IPS-NIHi11 (cell line): ENCODE data around the gene KRTAP2-3.
"Not testable (repeated sequence)": the region's sequence is repeated elsewhere in the genome, so short reads cannot be mapped to it uniquely, and the experiment has no call there.

ENCODE experiments used
- DNase-seq: peaks from one replicate; pipeline ENCODE4 v3.0.0; 2012; ENCODE audit warnings: mixed read lengths, low spot score

The KRTAP2-3 gene, protein sequence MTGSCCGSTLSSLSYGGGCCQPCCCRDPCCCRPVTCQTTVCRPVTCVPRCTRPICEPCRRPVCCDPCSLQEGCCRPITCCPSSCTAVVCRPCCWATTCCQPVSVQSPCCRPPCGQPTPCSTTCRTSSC

DNA sequence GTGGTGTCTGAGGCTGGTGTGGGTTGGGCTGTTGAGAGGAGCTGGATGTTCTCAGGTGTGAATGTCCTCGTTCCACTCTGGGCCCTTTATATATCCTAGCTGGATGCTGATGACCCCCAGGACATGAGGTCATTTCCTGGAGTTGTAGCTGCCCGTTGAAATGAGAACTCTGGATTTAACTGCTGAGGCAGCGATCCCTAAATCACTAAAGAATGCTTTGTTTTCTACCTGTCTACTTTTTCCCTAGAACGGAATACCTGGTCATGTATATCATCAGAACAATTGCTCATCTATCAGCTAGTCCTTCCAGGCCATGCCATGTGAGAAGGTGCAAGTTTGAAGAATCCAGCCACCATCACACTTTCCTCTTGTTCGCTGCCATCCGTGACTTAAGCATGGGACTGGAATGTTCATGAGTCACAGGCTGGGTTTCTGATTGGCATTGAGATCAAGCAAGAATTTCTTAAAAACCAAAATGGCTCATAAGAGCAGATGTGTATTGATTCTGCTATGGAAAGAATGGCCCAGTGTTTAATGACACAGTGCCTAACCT, at the start of gene KRTAP2-3:
Gene KRTAP2-3 (minus strand): TSS at position 63 of the 553 bp plus-strand sequence. CDS start 64 bp downstream, outside the sequence.
- DNase-seq: no peak

DNA sequence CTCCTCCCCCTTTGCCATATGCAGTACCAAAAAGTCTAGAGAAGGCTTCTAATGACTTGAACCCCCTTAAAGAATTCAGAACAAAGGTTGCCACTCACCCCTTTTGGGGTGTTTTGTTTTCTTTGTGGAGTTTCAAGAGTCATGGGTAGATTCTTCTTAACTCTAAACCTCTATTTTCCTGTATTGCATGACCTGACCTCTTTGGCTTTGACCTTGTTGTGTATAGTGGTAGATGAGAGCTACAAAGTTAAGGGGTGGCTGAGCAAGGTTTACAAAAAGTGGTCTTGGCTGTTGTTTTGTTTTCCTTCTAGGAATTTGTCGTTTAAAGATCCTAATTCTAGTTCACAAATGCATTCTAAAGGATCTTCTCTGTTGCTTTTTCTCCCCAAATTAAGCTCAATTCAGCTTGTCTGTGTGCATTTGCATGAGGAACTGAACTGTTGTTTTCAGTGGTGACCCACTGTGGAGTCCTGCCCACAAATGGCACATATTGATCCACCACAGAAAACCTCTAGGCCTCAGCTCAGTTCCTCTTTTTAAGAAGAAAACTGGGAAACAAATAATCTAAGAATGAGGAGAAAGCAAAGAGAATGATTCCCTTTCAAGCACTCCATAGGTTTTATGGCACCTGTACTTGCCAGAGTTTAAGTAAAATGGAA, 48.9 kb upstream of the KRTAP2-3 start:
- DNase-seq: not testable (repeated sequence)

DNA sequence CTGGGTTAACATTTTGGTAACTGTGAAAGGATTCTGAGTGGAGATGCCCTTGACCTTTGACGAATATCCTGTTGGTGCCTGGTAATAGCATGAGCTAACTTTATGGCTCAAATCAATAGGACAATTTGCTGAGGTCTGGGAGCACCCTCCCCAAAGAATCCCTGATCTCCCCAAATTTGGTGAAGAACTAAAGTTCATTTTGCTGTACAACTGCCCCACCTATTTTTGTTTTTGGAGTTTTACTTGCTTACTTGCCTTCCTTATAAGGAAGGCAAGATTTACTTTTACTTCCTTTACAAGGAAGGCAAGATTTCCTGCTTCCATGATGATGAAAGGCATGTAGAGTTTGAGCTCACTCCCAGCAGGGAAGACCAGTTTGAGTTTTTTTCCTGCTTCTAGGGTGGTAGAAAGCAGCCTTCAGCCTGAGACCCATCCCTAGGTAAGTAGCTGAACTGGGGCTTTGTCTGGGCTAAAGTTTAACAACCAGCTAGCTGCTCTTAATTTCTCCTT, 48.1 kb upstream of the KRTAP2-3 start:
- DNase-seq: no peak

DNA sequence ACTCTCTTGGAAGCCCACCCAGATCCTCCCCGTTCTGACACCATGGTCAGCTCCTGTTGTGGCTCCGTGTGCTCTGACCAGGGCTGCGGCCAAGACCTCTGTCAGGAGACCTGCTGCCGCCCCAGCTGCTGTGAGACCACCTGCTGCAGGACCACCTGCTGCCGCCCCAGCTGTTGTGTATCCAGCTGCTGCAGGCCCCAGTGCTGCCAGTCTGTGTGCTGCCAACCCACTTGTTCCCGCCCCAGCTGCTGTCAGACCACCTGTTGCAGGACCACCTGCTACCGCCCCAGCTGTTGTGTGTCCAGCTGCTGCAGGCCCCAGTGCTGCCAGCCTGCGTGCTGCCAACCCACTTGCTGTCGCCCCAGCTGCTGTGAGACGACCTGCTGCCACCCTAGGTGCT, 45.4 kb upstream of the KRTAP2-3 start, which contains the start of gene KRTAP4-9:
Gene KRTAP4-9 (plus strand): TSS at position 43 of the 400 bp plus-strand sequence. CDS start 0 bp downstream, at position 43.
- DNase-seq: not testable (repeated sequence)

DNA sequence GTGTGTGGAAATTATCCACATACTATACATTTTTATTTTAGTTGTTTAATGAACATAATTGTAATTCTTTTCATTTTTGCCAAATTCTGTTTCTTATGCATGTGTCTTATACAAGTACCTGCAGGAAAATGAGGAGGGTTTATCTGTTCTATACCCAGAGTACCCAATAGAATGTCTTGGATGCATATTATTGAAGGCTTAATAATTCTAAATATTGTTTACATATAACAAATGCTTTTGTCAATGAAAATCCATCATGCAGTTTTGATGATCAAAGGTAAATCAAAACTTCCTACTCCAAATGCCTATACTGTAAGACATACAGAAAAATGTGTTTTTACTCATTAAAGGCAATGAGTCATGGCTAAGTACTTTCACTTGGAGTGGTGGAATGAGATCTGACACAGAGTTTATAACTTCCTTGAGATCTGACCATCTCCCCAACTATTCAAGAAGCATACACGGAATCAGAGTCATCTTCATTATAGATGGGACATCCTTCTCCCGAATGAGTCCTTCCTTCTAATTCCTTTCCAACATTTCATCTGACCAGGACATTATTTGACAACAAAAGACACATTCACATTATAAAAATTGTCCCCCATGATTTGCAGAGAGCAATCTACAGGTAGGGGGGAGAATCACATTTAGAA, 44.6 kb upstream of the KRTAP2-3 start:
- DNase-seq: not testable (repeated sequence)

DNA sequence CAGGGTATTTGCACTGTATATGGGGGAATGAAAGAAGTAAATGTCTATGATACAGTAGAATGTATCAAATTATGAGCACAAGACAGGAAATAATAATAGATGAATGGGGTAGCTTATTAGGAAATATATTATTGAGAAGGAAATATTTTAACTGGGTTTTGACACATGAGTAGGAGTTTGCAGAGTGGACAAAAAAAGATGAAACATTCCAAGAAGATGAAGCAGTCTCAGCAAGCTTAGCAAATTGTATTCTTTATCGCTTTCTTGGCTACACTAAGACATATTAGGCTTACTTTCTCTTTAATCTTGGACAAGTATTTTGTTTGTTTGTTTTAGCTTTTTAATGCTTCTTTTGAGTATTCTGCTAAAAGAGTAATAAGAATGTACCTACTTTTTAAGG, 44.0 kb upstream of the KRTAP2-3 start:
- DNase-seq: no peak

DNA sequence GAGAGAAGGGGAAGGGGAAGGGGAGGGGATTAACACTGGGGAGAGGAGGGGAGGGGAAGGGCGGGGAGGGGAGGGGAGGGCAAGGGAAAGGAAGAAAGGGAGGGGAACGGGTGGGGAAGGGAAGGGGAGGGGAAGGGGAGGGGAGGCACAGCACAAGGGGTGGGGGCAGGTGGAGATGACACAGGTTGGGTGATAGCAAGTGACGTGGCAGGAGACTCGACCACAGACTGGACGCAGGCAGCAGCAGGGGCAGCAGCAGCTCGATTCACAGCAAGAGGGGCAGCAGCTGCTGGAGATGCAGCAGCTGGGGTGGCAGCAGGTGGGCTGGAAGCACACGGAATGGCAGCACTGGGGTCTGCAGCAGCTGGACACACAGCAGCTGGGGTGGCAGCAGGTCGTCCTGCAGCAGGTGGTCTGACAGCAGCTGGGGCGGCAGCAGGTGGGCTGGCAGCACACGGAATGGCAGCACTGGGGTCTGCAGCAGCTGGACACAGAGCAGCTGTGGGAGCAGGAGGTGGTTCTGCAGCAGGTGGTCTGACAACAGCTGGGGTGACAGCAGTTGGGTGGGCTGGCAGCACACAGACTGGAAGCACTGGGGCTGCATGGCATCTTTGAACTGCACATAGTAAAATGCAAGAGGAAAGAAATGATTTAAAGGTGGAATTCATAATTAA, 41.8 kb upstream of the KRTAP2-3 start, which contains the start of gene KRTAP4-16:
Gene KRTAP4-16 (minus strand): TSS at position 624 of the 674 bp plus-strand sequence. CDS start 0 bp downstream, at position 624.
- peak; percentile 14 for DNase-seq

DNA sequence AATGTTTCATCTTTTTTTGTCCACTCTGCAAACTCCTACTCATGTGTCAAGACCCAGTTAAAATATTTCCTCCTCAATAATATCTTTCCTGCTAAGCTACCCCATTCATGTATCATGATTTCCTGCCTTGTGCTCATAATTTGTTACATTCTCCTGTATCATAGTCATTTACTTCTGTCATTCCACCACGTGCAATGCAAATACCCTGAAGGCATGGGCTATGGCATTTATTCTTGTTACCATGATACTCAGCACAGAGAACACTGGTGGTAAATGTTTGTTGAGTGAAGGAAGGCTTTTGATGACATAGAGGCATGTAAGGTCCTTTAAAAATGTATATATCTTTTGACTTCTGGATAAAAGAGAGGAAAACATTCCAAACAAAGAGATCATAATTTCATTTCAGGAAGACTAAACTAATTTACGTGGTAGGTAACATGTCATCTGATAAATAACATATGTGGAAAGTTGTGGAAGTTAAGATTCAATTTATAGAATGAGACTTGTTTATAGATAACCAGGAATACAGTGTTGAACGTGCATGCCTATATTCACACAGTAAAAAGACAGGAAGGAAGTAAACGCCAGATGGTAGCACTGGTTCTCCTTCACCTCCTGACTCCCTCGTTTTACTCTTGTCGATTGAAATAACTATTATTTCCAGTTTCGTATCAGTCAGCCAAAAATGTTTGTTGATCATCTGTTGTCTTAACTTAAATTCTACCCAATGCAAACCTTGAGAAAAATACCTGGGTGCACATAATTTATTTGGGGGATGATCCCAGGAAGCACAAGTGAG, 40.0 kb upstream of the KRTAP2-3 start:
- DNase-seq: not testable (repeated sequence)

DNA sequence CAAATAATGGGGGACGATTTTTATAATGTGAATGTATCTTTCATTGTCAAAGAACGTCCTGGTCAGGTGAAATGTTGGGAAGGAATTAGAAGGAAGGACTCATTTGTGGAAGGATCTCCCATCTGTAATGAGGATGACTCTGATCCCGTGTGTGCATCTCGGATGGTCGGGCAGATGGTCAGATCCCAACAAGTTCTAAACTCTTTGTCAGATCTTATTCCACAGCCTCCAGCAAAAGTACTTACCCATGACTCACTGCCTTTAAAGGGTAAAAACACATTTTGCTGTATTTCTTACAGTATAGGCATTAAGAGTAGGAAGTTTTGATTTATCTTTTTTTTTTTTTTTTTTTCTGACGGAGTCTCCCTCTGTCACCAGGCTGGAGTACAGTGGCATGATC, 38.6 kb upstream of the KRTAP2-3 start:
- DNase-seq: no peak

DNA sequence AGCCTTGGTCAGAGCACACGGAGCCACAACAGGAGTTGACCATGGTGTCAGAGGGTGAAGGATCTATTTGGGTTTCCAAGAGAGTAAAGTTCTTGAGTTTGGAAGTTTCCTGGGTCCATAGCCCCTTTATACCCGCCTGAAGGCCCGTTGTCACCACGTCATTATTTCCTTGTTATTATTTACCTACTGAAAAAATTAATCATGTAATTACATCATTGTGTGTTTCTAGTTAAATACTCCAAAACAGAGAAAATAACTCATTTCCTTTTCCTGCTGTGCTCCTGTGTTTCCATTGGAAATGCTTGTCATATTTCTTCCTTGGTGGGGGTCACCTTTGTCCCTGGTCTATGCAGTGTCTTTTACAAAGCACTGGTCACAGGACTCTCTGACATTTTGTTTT, 38.1 kb upstream of the KRTAP2-3 start, which contains the start of gene KRTAP4-8:
Gene KRTAP4-8 (minus strand): TSS at position 101 of the 400 bp plus-strand sequence. CDS start 58 bp downstream, at position 43.
- DNase-seq: no peak

DNA sequence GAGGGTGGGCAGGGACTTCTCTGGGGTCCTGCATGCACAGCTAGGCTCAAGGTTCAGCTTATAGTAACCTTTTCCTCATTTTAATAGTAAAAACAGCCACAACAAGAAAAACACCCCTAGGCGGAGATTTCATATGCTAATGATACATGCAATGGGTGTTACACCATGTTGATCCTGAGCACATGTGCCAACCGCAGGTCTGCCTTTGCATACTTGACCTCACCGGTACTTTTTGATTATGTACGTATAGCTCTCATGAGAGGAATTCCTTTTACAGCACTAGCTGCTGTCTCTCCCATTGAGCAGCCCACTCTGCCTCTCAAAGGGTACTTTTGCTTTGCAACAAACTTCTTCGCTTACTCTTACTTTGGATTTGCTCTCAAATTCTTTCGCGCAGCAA, 36.1 kb upstream of the KRTAP2-3 start:
- no peak for DNase-seq

DNA sequence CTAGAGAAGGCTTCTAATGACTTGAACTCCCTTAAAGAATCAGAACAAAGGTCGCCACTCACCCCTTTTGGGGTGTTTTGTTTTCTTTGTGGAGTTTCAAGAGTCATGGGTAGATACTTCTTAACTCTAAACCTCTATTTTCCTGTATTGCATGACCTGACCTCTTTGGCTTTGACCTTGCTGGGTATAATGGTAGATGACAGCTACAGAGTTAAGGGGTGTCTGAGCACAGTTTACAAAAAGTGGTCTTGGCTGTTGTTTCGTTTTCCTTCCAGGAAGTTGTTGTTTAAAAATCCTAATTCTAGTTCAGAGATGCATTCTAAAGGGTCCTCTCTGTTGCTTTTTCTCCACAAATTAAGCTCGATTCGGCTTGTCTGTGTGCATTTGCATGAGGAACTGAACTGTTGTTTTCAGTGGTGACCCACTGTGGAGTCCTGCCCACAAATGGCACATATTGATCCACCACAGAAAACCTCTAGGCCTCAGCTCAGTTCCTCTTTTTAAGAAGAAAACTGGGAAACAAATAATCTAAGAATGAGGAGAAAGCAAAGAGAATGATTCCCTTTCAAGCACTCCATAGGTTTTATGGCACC, 28.9 kb upstream of the KRTAP2-3 start:
- not testable (repeated sequence) for DNase-seq

DNA sequence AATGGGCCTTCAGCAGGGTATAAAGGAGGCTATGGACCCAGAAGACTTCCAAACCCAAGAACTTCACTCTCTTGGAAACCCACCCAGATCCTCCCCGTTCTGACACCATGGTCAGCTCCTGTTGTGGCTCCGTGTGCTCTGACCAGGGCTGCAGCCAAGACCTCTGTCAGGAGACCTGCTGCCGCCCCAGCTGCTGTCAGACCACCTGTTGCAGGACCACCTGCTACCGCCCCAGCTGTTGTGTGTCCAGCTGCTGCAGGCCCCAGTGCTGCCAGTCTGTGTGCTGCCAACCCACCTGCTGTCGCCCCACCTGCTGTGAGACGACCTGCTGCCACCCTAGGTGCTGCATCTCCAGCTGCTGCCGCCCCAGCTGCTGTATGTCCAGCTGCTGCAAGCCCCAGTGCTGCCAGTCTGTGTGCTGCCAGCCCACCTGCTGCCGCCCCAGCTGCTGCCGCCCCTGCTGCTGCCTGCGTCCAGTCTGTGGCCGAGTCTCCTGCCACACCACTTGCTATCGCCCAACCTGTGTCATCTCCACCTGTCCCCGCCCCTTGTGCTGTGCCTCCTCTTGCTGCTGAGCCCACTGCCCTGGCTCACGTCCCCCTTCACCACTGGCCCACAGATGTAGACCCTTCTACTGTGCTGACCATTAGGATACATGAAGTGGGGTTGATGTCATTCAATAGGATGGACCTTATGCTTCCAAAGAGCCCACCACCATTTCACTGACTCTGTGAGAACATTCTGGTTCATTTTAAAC, 24.4 kb upstream of the KRTAP2-3 start, which contains the start of gene KRTAP4-7:
Gene KRTAP4-7 (plus strand): TSS at position 51 of the 757 bp plus-strand sequence. CDS start 57 bp downstream, at position 108.
- not testable (repeated sequence) for DNase-seq

DNA sequence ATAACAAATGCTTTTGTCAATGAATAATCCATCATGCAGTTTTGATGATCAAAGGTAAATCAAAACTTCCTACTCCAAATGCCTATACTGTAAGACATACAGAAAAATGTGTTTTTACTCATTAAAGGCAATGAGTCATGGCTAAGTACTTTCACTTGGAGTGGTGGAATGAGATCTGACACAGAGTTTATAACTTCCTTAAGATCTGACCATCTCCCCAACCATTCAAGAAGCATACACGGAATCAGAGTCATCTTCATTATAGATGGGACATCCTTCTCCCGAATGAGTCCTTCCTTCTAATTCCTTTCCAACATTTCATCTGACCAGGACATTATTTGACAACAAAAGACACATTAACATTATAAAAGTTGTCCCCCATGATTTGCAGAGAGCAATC, 23.5 kb upstream of the KRTAP2-3 start:
- DNase-seq: not testable (repeated sequence)

DNA sequence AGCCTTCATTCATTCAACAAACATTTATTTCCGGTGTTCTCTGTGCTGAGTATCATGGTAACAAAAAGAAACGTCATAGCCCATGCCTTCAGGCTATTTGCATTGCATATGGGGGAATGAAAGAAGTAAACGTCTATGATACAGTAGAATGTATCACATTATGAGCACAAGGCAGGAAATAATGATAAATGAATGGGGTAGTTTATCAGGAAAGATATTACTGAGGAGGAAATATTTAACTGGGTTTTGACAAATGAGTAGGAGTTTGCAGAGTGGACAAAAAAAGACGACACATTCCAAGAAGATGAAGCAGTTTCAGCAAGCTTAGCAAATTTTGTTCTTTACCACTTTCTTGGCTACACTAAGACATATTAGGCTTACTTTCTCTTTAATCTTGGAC, 22.7 kb upstream of the KRTAP2-3 start:
- DNase-seq: no peak

DNA sequence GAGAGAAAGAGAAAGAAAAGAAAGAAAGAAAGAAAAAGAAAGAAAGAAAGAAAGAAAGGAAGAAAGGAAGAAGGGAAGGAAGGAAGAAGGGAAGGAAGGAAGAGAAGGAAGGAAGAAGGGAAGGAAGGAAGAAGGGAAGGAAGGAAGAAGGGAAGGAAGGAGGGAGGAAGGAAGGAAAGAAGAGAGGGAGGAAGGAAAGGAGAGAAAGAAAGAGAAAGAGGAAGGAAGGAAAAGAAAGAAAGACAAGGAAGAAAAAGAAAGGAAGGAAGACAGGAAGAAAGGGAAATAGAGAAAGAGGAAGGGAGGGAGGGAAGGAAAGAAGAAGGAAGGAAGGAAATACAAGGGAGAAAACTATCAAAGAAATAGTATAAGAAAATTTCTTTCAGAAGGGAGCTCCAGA, 16.9 kb upstream of the KRTAP2-3 start:
- no peak for DNase-seq

DNA sequence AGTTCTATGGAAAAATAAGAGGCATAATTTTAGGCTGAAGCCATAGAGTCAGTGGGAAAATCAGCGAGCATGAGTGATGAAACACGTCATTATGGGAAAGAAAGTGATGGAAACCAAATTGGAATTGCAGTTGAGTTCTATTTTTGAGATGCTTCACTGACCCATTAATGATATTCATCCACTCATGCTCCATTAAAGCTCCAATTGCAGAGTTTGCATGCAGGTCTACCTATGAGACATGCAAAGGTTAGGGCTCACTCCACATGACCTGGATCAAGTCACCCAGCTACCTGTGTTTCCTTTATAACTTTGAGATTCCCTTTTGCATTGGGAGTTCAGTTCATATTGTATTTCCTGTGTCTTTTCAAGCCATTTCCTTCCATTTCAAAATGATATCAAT, 13.8 kb upstream of the KRTAP2-3 start:
- DNase-seq: no peak

DNA sequence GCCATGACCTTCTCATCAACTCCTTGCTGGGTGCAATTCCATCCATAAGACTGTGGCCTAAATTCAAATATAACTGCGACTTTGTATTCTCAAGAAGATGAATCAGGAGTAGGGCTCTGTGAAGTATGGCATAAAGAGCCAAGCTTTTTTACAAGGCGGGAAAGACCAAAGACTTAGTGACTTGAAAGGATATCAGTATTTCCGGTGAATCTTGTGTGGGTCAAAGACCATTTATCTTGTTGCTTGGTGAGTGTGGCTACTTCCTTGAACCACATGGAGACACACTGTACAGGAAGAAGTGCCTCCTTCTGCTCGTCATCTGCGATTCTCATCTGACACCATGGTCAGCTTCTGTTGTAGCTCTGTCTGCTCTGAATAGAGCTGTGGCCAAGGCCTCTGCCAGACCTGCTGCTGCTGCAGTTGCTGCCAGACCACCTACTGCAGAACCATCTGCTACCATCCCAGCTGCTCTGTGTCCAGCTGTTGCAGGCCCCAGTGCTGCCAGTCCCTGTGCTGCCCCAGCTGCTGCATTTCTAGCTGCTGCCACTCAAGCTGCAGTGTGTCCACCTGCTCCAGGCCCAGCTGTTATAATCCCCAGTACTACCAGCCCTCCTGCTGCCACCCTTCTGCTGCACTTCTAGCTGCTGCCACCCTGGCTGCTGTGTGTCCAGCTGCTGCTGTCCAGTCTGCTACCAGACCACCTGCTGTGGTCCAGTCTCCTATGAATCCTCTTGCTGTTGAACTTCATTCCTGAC, 11.9 kb upstream of the KRTAP2-3 start:
- DNase-seq: no peak

DNA sequence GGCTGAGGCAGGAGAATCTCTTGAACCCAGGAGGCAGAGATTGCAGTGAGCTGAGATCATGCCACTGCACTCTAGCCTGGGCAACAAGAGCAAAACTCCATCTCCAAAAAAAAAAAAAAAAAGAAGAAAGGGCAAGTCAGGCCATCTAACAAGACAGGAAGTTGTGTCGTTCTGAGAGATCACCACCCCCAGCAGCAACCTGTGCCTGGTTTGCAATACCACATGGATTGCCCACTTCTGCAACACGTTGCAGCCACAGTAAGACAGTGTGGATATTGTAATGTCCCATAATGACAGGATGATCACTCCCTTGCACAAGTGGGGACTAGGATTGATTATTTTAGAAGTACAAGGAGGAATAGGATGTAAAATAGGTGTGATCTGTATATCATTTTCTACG, 9.1 kb upstream of the KRTAP2-3 start:
- DNase-seq: no peak
